Progenitor cell of endocrine pancreas (in vitro differentiated cells): ENCODE measurements around the gene SQSTM1. TPM values are rescaled to one million over a fixed set of nuclear protein-coding genes. Genes with fewer than 3 reads are reported as not detected.

ENCODE experiments used
- DNase-seq: peaks from one replicate; pipeline ENCODE4 v3.0.0; 2021; ENCODE audit warnings: low spot score; ENCODE audit not compliant: unreplicated experiment
- H3K27ac Mint-ChIP-seq: 2 replicates; pipeline ENCODE4 v1.8.0; 2021; ENCODE audit warnings: mild to moderate bottlenecking, moderate library complexity, mixed read lengths
- H3K27me3 Mint-ChIP-seq: 2 replicates; pipeline ENCODE4 v1.8.0; 2021; ENCODE audit warnings: mixed read lengths
- H3K36me3 Mint-ChIP-seq: 2 replicates; pipeline ENCODE4 v1.8.0; 2022; ENCODE audit warnings: mixed read lengths; ENCODE audit not compliant: insufficient read depth
- H3K4me1 Mint-ChIP-seq: 2 replicates; pipeline ENCODE4 v1.8.0; 2021; ENCODE audit warnings: low read depth, mixed read lengths
- H3K4me3 Mint-ChIP-seq: 2 replicates; pipeline ENCODE4 v1.8.0; 2021; ENCODE audit warnings: low read depth, mild to moderate bottlenecking, moderate library complexity, mixed read lengths
- H3K9me3 Mint-ChIP-seq: 2 replicates; pipeline ENCODE4 v1.8.0; 2021; ENCODE audit warnings: low read depth, mixed read lengths
- CTCF ChIP-seq: fragments of 200-600 bp; sonication (generic); IDR thresholded peaks from one replicate; pipeline ENCODE4 v1.5.0; 2021; ENCODE audit warnings: antibody characterized with exemption, mild to moderate bottlenecking; ENCODE audit not compliant: unreplicated experiment
- total RNA-seq: library from RNA; stranded (reverse); gene quantifications from 2 replicates; pipeline ENCODE4 v1.2.1, GENCODE V29; 2021

Gene SQSTM1
- total RNA-seq, 1 donor from 2014 or later: 113 TPM

GRCh38 chr5:179795049-179795862, 25.4 kb upstream of the SQSTM1 start:
- TF ChIP-seq CTCF: no peak
- no peak for DNase-seq

GRCh38 chr5:179795863-179796833, 24.6 kb upstream of the SQSTM1 start:
- H3K9me3 Mint-ChIP-seq: no peaks in the 10 kb centered on the region
- H3K4me3 Mint-ChIP-seq: peak overlapping the region; percentile 63
- H3K27me3 Mint-ChIP-seq: no peaks in the 10 kb centered on the region
- H3K27ac Mint-ChIP-seq: peak overlapping the region; percentile 9
- peak; percentile 73 for TF ChIP-seq CTCF
- peak; percentile 85 for DNase-seq
- no peaks in the 10 kb centered on the region for H3K4me1 Mint-ChIP-seq
- H3K36me3 Mint-ChIP-seq: peaks cover 9% of the 10 kb centered on the region

More at GRCh38 chr5:179795049-179795862, 25.4 kb upstream of the SQSTM1 start:
- Mint-ChIP-seq H3K9me3 (no peaks in the 10 kb centered on the region), H3K4me1 (no peaks in the 10 kb centered on the region), H3K36me3 (peaks cover 9% of the 10 kb centered on the region), H3K4me3 (peak overlapping the region; percentile 68), H3K27me3 (no peaks in the 10 kb centered on the region), H3K27ac (peak overlapping the region; percentile 81)

- Mint-ChIP-seq H3K4me3 (peak overlapping the region; percentile 58), H3K36me3 (peaks cover 14% of the 10 kb centered on the region), H3K27me3 (no peaks in the 10 kb centered on the region), H3K27ac (peak overlapping the region; percentile 9), H3K9me3 (no peaks in the 10 kb centered on the region), H3K4me1 (peaks cover 1% of the 10 kb centered on the region)
- no peak for TF ChIP-seq CTCF
- no peak for DNase-seq
Observed at GRCh38 chr5:179796877-179797608, 23.7 kb upstream of the SQSTM1 start.

- Mint-ChIP-seq H3K4me1 (peaks cover 1% of the 10 kb centered on the region), H3K9me3 (no peaks in the 10 kb centered on the region), H3K36me3 (peaks cover 14% of the 10 kb centered on the region), H3K27me3 (no peaks in the 10 kb centered on the region), H3K27ac (no peak overlapping the region), H3K4me3 (no peak overlapping the region)
- TF ChIP-seq CTCF: no peak
- no peak for DNase-seq
Observed at GRCh38 chr5:179797741-179798140, 23.0 kb upstream of the SQSTM1 start.
